H7 (cell line): ENCODE results near the gene SNAI1. TPM values are rescaled to one million over a fixed set of nuclear protein-coding genes. Genes with fewer than 3 reads are reported as not detected.
"Not testable (repeated sequence)": the region's sequence is repeated elsewhere in the genome, so short reads cannot be mapped to it uniquely, and the experiment has no call there.

Experiments used
- DNase-seq: peaks from one replicate; pipeline ENCODE4 v3.0.0; 2012
- H3K27me3 ChIP-seq: 2 replicates; pipeline ENCODE4 v1.6.0; 2011; ENCODE audit warnings: mild to moderate bottlenecking, low read length; ENCODE audit not compliant: control insufficient read depth, insufficient read depth
- H3K36me3 ChIP-seq: replicated peaks from 2 replicates; pipeline ENCODE4 v1.5.1; 2011; ENCODE audit warnings: low read length; ENCODE audit not compliant: control insufficient read depth, insufficient read depth
- H3K4me3 ChIP-seq: 2 replicates; pipeline ENCODE4 v1.5.1; 2011; ENCODE audit warnings: low read depth, mild to moderate bottlenecking, control low read depth, low read length, moderate library complexity; ENCODE audit not compliant: insufficient read depth
- total RNA-seq: library from RNA; depleted of rRNA; stranded (reverse); fragments of >200 nt; shearing (Covaris generic); gene quantifications from 2 replicates; pipeline ENCODE4 v1.2.3, GENCODE V29; 2014

The SNAI1 gene
- total RNA-seq, 1 experiment from 2014 or later, result 9.4 TPM

DNA sequence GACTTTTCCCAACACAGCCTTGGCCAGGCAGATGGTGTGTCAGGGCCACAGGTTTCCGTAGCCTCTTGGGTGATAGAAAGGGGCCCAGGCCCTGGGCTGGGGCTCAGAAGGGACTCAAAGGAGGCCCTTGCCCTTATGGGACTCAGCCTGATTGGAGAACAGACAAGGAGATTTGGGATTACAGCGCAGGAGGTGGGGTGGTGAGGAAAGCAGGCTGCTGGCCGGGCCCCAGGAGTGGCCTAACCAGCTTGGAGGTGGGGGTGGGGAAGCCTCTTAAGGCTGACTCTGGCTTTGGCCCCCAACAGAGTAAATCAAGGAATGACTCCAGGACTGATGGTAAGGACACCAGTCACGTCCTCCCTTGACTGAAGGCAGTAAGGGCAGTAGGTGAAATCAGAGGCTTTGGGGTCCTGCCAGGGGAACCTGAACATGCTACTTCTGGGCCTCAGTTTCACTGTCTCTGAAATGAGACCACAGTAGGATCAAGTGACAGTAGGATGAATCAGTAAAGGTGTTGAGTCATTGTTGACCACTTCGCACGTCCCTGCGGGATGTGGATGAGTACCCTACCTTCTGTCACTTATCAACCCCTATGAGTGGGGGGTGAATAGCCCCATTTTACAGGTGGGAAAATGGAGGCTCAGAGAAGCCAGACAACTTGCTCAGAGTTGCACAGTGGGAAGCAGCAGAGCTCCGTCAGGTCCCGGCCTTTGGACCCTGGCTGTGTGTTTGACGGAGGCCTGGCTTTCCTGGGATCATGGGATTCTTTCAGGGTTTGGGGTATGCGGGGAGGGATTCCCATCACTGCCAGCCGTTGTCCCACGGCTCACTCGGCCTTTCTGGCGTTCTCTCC is 4.5 kb downstream of the SNAI1 start:
- peak; percentile 77 for DNase-seq

GRCh38 chr20:49987868-49988690 is 5.3 kb downstream of the SNAI1 start:
- H3K4me3 ChIP-seq, result no peak overlapping the region
- no peaks in the 10 kb centered on the region for H3K27me3 ChIP-seq
- H3K36me3 ChIP-seq, result peaks cover 3% of the 10 kb centered on the region
- DNase-seq, result no peak

More for the DNA sequence above, 4.5 kb downstream of the SNAI1 start:
- Histone ChIP-seq H3K27me3 (peaks cover under 1% of the 10 kb centered on the region; the same call in 1 of the 2 replicates), H3K36me3 (peaks cover 3% of the 10 kb centered on the region), H3K4me3 (no peak overlapping the region)

- DNase-seq, result peak; percentile 64
- no peak overlapping the region for H3K4me3 ChIP-seq
- no peaks in the 10 kb centered on the region for H3K27me3 ChIP-seq
- H3K36me3 ChIP-seq, result peaks cover 2% of the 10 kb centered on the region
Measured at GRCh38 chr20:49989234-49990065, 6.7 kb downstream of the SNAI1 start.

DNA sequence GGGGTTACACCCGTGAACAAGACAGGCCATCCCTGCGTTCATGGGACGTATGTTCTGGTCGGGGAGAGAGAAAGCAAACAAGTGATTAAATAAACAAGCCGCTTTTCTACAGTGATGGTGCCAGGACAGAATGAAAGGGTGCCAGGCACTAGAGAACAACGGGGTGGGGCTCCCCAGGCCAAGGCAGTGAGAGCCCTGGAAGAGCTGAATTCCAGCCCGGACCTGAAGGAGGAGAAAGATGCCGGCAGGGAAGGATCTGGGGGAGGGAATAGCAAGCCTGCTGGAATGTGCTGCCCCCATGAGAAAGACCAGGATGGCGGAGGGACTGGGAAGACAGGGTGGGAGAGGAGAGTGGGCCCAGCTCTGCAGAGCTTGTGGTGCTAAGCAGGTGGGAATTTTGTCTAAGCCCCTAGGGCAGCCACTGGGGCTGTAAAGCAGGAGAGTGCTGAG is 7.5 kb downstream of the SNAI1 start:
- H3K36me3 ChIP-seq, result peaks cover 2% of the 10 kb centered on the region
- no peak overlapping the region for H3K4me3 ChIP-seq
- H3K27me3 ChIP-seq, result no peaks in the 10 kb centered on the region
- peak; percentile 52 for DNase-seq

DNA sequence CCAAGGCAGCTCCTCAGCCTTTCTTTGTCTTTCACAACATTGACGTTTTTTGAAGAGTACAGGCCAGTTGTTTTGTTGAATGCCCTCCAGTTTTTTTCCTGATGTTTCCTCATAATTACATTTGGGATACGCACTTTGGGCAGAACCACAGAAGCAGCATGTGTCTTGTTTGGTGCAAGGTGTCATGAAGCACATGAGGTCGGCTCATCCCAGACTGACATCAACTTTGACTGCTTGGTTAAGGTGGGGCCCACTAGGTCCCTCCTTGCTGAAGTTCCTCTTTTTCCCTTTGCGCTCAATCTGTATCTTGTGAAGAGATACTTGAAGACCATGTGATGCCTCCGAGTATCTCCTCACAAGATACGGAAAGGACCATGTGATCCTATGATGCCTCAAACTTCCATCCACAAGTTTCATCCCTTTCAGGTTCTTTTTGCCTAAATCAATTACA is 10.5 kb downstream of the SNAI1 start:
- DNase-seq, result no peak
- Histone ChIP-seq H3K36me3 (no peaks in the 10 kb centered on the region; the same call in 1 of the 2 replicates), H3K4me3 (no peak overlapping the region), H3K27me3 (no peaks in the 10 kb centered on the region)

GRCh38 chr20:49995586-49995985 is 12.8 kb downstream of the SNAI1 start:
- Histone ChIP-seq H3K27me3 (no peaks in the 10 kb centered on the region), H3K4me3 (no peak overlapping the region), H3K36me3 (no peaks in the 10 kb centered on the region)
- DNase-seq, result no peak

GRCh38 chr20:49998478-49999188 is 15.9 kb downstream of the SNAI1 start:
- H3K4me3 ChIP-seq, H3K27me3 ChIP-seq, DNase-seq, H3K36me3 ChIP-seq: not testable (repeated sequence)

DNA sequence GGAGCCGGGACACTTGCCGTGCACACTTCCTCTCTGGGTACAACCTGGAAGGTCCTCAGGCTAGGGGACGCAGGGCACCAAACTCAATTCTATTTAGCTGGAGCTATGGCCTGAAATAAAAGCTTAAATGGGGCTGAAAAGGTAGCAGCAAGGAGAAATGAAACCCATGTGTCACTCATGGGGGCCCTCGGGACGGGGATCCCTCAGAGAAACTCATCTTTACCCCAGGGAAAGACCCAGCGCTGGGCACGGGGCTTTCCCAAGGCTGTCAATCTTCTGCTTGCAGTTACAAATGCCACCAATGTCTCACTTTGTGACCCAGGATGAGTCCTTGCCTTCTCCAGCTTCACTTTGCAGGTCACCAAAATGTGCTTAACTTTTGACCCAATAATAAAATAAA is 16.5 kb downstream of the SNAI1 start:
- Histone ChIP-seq H3K36me3 (no peaks in the 10 kb centered on the region), H3K4me3 (no peak overlapping the region), H3K27me3 (no peaks in the 10 kb centered on the region)
- DNase-seq, result no peak

- H3K4me3 ChIP-seq, H3K36me3 ChIP-seq, H3K27me3 ChIP-seq, DNase-seq: not testable (repeated sequence)
Measured at GRCh38 chr20:50000548-50001222, 17.9 kb downstream of the SNAI1 start.

DNA sequence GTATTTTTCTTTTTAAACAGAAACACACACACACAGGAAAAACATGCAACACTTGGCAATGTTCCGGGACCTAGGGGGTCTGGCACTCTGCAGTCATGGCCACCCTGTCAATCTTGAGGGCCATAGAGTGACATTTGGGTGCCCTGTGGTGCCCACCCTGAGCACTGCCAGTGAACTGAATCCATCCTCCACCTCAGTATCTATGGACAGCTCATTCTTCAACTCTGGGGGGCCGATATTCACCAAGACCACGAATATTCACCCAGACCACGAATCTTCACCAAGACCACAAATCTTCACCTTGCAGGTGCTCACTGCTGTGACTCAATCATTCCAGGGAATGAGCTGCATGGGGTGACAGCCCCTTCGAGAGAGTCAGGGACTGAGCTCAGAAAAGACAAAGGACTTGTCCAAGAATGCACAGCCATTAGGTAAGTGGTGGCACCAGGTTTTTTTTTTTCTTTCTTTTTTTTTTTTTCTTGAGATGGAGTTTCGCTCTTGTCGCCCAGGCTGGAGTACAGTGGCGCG is 19.1 kb downstream of the SNAI1 start:
- Histone ChIP-seq H3K36me3 (no peaks in the 10 kb centered on the region), H3K27me3 (no peaks in the 10 kb centered on the region), H3K4me3 (no peak overlapping the region)
- DNase-seq, result no peak

- Histone ChIP-seq H3K36me3 (no peaks in the 10 kb centered on the region), H3K4me3 (no peak overlapping the region), H3K27me3 (no peaks in the 10 kb centered on the region; the same call in 1 of the 2 replicates)
- DNase-seq, result no peak
Measured at GRCh38 chr20:50003253-50003656, 20.5 kb downstream of the SNAI1 start.

- Histone ChIP-seq H3K36me3 (no peaks in the 10 kb centered on the region), H3K4me3 (no peak overlapping the region), H3K27me3 (no peaks in the 10 kb centered on the region; the same call in 1 of the 2 replicates)
- no peak for DNase-seq
Measured at GRCh38 chr20:50004229-50004628, 21.4 kb downstream of the SNAI1 start.

GRCh38 chr20:50005471-50005981 is 22.7 kb downstream of the SNAI1 start:
- peaks cover 10% of the 10 kb centered on the region for H3K27me3 ChIP-seq
- no peak overlapping the region for H3K4me3 ChIP-seq
- H3K36me3 ChIP-seq, result no peaks in the 10 kb centered on the region
- DNase-seq, result no peak
